ENCODE data around the gene SCARF2. TPM values are rescaled to one million over a fixed set of nuclear protein-coding genes. Genes with fewer than 3 reads are reported as not detected.

The SCARF2 gene
- polyA plus RNA-seq, 6 donors from 2014 or later = 0.25 to 0.64 (median 0.36) TPM; not detected in 2

DNA sequence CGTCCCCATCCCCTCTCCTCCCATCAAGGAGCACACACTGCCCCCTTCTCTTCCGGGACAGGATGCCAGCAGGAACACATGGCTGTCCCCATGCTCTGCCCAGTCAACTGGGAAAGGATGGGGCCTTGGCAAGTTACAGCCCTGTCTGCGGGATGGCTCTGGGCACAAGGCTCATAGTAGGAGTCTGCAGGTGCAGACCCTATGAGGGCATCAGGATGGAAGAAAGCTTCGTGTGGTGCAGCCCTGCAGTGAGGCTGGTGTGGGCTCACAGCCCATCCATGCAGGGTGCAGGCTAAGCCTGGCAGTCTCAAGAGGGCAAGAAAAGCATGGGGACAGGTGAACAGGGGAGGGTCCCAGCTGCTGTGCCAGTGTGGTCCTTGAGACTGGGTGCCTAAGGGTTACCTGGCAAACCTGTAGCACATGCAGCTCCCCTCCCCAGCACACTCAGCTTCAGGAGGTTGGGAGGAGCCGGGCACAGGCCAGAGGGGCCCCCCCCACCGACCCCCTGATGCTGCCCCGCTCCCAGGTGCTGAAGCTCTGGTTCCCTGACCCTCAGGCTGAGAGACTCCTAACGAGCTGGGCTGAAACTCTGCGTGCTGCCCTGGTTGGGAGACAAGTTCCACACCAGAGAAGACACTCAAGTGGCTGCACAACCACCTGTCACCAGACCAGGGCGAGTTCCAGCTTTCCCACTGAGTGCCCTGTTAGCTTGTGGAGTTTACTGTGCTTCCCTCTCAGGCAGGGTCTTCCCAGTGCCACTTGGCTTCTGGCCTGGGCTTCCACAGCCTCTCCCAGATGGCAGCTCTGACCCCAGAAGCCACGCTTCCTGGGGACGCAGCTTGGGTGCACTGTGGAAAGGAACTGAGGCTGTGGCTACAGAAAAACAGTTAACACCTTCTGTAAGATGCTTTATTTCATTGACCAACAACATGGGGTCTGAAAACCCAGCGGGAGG is 3.3 kb upstream of the SCARF2 start:
- DNase-seq (no peak), ATAC-seq (ENCODE audit: low read depth in 2 of 2) (no peak)
- Mint-ChIP-seq H3K27ac (no peak overlapping the region), H3K4me1 (peaks cover 10 to 18% (median 16%) of the 10 kb centered on the region in 3 donors), H3K27me3 (peaks cover 6 to 28% (median 20%) of the 10 kb centered on the region in 3 donors), H3K9me3 (no peaks in the 10 kb centered on the region), H3K36me3 (peaks cover 5 to 12% of the 10 kb centered on the region in 2 donors), H3K4me3 (no peak overlapping the region)

DNA sequence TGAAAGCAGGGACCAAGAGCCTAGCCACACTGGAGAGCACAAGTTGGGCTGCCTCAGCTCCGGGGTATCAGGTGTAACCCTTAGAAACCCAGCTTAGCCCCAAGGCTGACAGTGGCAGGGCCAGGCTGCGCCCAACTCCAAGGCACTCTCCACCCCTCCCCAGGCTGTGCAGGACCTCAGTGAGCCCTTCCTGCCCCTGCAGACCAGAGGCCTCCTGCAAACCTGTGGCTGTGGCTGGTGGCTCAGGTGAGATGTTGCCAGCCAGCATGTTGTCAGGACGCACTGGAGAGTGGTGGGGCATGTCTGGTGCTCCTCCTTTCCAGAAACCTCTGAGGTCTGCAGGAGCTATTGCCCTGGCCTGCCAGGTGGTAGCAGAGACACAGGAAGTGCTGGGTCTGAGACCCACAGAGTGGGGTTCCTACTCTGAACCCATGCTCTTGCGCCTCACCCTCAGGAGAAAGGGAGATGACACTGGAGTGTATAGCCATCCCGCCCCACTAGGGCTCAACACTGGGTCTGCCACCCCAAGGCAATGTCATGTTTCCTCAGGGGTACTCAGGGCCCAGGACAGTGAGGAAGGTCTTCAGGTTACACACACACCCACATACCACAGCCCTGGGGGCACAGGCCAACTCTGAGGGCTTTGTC is 2.4 kb upstream of the SCARF2 start:
- ATAC-seq (ENCODE audit: low read depth in 2 of 2) = no peak
- H3K36me3 Mint-ChIP-seq = peaks cover 12 to 14% of the 10 kb centered on the region in 2 donors
- peaks cover 16 to 18% (median 16%) of the 10 kb centered on the region in 3 donors for H3K4me1 Mint-ChIP-seq
- H3K27ac Mint-ChIP-seq = no peak overlapping the region
- DNase-seq = no peak
- H3K27me3 Mint-ChIP-seq = peaks cover 14 to 37% (median 28%) of the 10 kb centered on the region in 3 donors
- no peaks in the 10 kb centered on the region for H3K9me3 Mint-ChIP-seq
- peak overlapping the region in 1 of 8 donors; percentile 70 for H3K4me3 Mint-ChIP-seq

DNA sequence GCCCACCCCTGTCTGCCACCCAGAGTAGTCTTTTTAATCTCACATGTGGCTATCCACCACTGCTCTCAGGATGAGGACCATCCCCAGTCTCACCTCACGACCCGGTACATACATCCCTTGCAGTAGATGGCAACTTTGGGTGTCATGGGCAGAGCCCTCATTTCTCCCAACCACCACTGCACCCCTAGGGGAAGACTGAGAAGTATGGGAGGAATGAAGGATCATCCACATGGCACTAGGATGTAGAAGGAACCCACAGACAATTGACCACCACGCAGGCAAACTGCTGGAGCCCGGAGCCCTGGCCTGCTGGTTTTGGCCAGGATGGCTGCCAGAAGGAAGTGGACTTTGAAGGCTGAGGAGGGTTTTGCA is 1.9 kb upstream of the SCARF2 start:
- Mint-ChIP-seq H3K27me3 (peaks cover 19 to 42% (median 33%) of the 10 kb centered on the region in 3 donors), H3K4me3 (peak overlapping the region in 5 of 8 donors; percentile 29 to 73 (median 50)), H3K9me3 (no peaks in the 10 kb centered on the region), H3K4me1 (peaks cover 16 to 18% (median 16%) of the 10 kb centered on the region in 3 donors), H3K36me3 (peaks cover 12 to 18% of the 10 kb centered on the region in 2 donors), H3K27ac (no peak overlapping the region)
- ATAC-seq (ENCODE audit: low read depth in 2 of 2) (no peak), DNase-seq (no peak)

DNA sequence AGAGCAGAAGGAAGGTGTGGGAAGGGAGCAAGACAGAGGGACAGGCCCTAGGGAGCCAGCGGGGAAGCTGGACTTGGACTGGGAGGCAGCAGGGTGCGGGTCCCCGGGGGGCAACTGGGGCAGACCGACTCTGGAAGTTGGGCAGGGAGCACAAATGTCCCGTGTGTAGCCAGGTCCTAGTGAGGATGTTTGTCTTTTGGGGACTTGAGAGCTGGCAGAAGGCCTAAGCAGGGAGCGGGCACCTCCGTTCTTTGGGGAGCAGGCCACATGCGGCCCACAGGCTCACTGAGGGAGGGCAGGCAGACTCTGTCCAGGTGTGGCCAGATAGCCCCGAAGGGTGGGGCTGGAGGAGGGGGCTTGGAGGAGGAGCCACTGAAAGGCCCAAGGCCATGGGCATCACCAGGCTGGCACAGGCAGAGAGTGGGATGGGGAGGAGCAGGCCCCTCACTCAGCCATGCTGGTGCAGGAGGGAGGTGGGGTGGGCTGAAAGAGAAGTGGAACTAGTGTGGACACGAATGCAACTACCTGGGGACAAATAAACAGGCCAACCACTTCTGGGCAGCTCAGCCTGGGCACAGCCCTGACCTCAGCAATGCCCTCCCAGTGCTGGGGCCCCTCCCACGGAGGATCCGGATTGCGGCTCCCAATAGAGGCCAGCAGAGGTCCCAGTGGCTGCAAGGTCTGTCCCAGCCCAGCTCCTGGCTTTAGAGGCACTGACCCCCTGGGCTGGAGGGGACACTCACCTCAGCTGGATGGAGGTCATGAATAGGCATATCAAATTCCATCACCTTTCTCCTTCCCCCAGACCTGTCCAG is 1.3 kb upstream of the SCARF2 start:
- Mint-ChIP-seq H3K4me1 (peaks cover 16 to 18% (median 16%) of the 10 kb centered on the region in 3 donors), H3K4me3 (peak overlapping the region in 6 of 8 donors; percentile 29 to 84 (median 50)), H3K27ac (peak overlapping the region in 1 of 6 donors; percentile 15), H3K27me3 (peaks cover 26 to 48% (median 40%) of the 10 kb centered on the region in 3 donors), H3K36me3 (peaks cover 12 to 18% of the 10 kb centered on the region in 2 donors), H3K9me3 (no peaks in the 10 kb centered on the region)
- DNase-seq (no peak), ATAC-seq (ENCODE audit: low read depth in 2 of 2) (no peak)

DNA sequence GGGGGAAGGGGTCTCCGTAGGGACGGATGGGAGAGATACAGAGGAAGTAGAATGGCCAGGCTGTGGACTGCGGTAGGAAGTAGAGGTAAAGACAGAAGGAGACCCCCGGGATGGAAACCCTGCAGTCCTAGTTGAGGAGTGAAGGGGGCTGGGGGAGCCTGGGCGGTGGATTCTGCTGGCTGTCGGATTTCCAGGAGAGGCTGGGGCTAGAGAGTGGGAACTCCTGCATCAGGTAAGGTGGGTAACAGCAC is 727 bp upstream of the SCARF2 start:
- Mint-ChIP-seq H3K27me3 (peaks cover 28 to 51% (median 45%) of the 10 kb centered on the region in 3 donors), H3K4me3 (peak overlapping the region in 7 of 8 donors; percentile 41 to 84 (median 59)), H3K36me3 (peaks cover 12 to 18% of the 10 kb centered on the region in 2 donors), H3K4me1 (peaks cover 16 to 18% (median 16%) of the 10 kb centered on the region in 3 donors), H3K27ac (no peak overlapping the region), H3K9me3 (no peaks in the 10 kb centered on the region)
- ATAC-seq (ENCODE audit: low read depth in 2 of 2) = no peak
- no peak for DNase-seq

DNA sequence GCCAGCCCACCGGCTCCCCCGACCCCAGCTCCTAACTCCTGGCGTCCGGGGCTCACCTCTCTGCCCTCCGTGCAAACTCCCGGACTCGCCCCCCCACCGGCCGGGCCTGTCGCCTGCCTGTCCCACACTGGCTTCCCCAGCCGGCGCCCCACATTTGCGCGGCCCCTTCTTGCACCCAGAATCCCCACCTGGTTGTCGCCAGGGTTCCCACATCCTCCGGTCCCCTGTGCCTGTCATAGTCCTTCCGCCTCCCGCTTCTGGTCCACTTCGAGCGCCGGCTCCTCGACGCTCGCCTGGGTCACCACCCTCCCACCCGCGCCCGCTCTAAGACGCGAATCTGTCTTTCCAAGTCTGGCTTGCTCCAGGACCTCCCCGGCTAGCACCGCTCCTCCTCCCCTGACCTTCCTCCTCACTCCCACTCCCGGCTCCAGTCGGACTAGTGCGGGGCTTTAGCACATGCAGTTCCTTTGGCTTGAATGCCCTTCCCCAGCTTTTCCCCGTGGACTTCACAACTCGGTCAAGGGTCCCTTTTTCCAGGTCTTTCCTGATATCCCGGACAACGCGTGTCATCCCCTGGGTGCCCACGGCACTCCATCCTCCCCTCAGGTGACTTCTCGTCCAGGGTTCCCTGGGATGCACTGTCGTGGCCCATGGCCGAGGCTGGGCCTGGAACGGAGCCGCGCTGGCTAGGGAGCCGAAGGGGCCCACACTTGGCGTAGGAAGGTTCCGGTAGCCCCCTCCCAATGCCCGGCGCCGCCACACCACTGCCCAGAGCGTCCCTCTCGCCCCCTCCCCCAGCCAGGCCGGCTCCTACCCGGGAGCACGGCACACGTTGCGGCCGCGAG is 635 bp downstream of the SCARF2 start:
- DNase-seq = no peak
- H3K27me3 Mint-ChIP-seq = peaks cover 39 to 64% (median 59%) of the 10 kb centered on the region in 3 donors

DNA sequence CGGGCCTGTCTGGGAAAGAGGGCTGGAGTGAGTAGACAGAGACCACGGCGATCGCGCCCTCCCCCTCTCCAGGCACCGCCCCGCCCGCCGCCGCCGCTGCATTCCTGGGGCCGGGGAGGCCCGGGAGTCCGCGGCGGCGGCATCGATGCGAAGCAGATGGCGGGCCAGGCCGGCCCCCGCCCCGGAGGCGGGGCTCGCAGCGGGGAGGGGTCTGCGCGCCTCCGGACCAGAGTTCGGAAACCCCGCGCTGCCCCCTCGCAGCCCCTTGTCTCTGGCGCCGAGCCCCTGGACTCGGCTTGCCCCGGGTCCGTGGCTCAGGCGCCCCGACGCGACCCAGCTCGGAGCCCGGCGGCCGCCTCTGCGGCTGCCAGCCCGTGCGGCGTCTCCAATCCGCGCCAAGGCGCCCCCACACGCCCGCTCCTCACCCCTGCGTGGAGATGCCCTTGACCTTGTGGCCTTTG is 1.3 kb downstream of the SCARF2 start:
- no peak for DNase-seq

More for the DNA sequence above, 635 bp downstream of the SCARF2 start:
- Mint-ChIP-seq H3K9me3 (no peaks in the 10 kb centered on the region), H3K27ac (peak overlapping the region in 2 of 6 donors; percentile 26 to 97), H3K36me3 (peaks cover 4 to 13% of the 10 kb centered on the region in 2 donors), H3K4me3 (peak overlapping the region; percentile 78 to 92 (median 89)), H3K4me1 (peaks cover 16 to 20% (median 20%) of the 10 kb centered on the region in 3 donors)
- ATAC-seq (ENCODE audit: low read depth in 2 of 2) = peak; percentile 35 to 42

DNA sequence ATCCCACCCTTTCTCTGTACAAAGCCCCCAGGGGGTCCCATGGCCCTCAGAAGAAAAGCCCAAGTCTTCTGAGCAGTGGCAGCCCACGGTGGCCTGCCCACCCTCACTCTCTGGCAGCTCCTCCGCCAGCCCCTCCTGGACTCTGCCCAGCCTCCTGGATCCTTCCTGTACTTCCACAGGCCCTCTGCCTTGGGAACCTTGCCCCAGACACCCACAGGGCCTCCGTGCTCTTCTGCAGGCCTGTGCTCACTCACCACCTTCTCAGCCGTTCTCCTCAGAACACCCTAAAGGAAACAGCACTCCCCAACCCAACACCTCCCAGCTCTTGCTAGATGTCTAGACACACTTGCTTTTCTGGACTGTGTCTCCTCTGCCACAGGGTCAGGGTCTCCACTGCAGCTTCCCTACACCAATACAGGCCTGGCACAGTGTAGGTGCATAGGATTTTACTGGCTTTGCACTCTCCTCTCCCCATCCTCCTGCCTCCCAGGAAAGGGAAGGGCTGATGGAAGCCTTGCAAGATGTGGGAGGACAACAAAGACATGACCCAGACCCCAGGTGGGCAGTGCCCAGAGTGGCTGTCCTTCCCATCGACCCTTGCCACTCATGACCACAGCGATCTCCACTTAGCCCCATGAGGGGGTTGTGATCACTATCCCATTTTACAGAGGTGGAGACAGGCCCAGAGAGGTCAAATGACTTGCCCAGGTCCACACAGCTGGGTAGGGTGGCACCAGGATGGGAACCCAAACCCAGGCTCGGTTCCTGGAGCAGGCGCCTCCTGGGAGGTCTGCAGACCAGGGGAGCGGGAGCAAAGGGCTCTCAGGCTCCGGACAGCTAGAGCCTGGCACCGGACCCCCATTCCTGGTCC is 2.0 kb downstream of the SCARF2 start:
- H3K4me3 Mint-ChIP-seq = peak overlapping the region; percentile 10 to 80 (median 59)
- DNase-seq = no peak
- peaks cover 39 to 69% (median 64%) of the 10 kb centered on the region in 3 donors for H3K27me3 Mint-ChIP-seq
- peaks cover 20 to 24% (median 22%) of the 10 kb centered on the region in 3 donors for H3K4me1 Mint-ChIP-seq
- peaks cover 2 to 13% of the 10 kb centered on the region in 2 donors for H3K36me3 Mint-ChIP-seq
- H3K9me3 Mint-ChIP-seq = no peaks in the 10 kb centered on the region
- peak overlapping the region in 1 of 6 donors; percentile 69 for H3K27ac Mint-ChIP-seq
- ATAC-seq (ENCODE audit: low read depth in 2 of 2) = no peak

More for the DNA sequence above, 1.3 kb downstream of the SCARF2 start:
- Mint-ChIP-seq H3K4me1 (peaks cover 20 to 22% (median 20%) of the 10 kb centered on the region in 3 donors), H3K36me3 (peaks cover 4 to 13% of the 10 kb centered on the region in 2 donors), H3K4me3 (peak overlapping the region; percentile 71 to 92 (median 86)), H3K27me3 (peaks cover 39 to 69% (median 64%) of the 10 kb centered on the region in 3 donors), H3K27ac (no peak overlapping the region), H3K9me3 (no peaks in the 10 kb centered on the region)
- ATAC-seq (ENCODE audit: low read depth in 2 of 2) = peak; percentile 28 to 37

DNA sequence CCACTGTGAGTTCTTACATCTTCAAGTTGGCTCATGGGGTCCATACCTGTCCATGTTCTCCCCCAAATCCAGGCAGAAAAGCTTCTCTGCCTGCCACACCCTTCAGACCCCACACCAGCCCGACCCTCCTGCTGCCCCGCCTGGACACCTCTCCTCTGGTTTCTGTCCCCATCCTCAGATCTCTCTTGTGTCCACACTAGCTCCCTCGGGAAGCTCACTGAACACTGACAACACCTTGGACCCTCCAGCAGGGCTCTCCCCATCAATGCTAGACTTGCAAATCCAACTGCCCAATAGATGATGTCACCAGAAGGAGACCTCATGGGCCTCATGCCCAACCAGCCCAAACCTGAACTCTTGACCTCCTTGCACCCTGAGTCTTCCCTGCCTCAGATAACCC is 2.9 kb downstream of the SCARF2 start:
- H3K36me3 Mint-ChIP-seq = peaks cover 0 to 13% of the 10 kb centered on the region in 2 donors
- peaks cover 44 to 69% (median 64%) of the 10 kb centered on the region in 3 donors for H3K27me3 Mint-ChIP-seq
- no peak for ATAC-seq (ENCODE audit: low read depth in 2 of 2)
- peak overlapping the region in 3 of 8 donors; percentile 33 to 49 (median 40) for H3K4me3 Mint-ChIP-seq
- H3K27ac Mint-ChIP-seq = no peak overlapping the region
- no peak for DNase-seq
- H3K4me1 Mint-ChIP-seq = peaks cover 22 to 28% (median 27%) of the 10 kb centered on the region in 3 donors
- no peaks in the 10 kb centered on the region for H3K9me3 Mint-ChIP-seq

DNA sequence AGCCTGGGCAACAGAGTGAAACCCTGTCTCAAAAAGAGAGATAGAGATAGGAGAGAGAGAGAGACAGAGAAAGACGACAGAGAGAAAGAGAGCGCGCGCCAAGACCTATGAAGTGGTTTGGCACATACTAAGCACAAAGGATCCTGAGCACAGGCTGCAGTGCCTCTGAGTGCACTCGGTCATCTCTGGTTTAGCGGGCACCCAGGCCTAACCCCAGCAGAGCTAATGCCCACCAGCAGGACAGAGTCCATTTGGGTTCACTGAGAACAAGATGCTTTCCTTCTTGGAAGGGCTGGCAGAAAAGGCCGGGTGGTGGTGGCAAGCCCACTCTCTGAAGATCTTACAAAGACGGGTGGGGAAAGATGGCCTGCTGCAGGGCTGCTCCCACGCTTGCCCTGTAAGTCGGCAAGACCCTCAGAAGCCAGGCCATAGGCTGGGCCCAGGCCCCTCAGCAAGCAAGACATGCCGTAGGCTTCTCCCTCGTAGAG is 3.3 kb downstream of the SCARF2 start:
- Mint-ChIP-seq H3K27me3 (peaks cover 46 to 66% (median 64%) of the 10 kb centered on the region in 3 donors), H3K36me3 (peaks cover 0 to 13% of the 10 kb centered on the region in 2 donors), H3K9me3 (no peaks in the 10 kb centered on the region), H3K4me3 (peak overlapping the region in 5 of 8 donors; percentile 11 to 63 (median 32)), H3K27ac (peak overlapping the region in 1 of 6 donors; percentile 75), H3K4me1 (peaks cover 22 to 28% (median 24%) of the 10 kb centered on the region in 3 donors)
- DNase-seq (no peak), ATAC-seq (ENCODE audit: low read depth in 2 of 2) (no peak)

DNA sequence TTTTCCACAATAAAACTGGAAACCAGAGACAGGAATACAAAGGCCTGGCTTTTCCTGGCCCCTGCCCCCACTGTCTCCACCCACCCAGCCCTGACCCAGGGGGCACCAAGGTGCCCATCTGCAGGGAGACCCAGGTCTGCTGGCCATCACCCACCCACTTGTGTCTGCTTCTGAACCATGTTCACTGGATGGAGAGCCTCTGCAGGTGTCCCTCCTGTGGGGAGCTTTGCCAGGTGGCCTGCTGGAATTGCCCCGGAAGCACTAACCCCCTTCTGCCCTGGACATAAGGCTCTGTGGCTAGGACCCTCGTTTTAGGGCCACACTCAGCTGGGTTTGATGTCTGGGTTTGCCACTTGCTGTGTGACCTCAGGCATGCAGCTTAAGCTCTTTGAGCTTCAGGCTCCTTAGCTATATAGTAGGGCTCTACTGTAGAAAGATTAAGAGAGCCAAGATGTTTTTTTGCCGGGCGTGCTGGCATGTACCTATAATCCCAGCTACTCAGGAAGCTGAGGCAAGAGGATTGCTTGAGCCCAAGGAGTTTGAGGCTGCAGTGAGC is 3.9 kb downstream of the SCARF2 start:
- Mint-ChIP-seq H3K9me3 (no peaks in the 10 kb centered on the region), H3K4me1 (peaks cover 26 to 34% (median 27%) of the 10 kb centered on the region in 3 donors), H3K4me3 (peak overlapping the region in 4 of 8 donors; percentile 19 to 63 (median 42)), H3K27me3 (peaks cover 51 to 70% (median 68%) of the 10 kb centered on the region in 3 donors), H3K36me3 (peaks cover 0 to 13% of the 10 kb centered on the region in 2 donors), H3K27ac (peak overlapping the region in 1 of 6 donors; percentile 75)
- no peak for DNase-seq
- ATAC-seq (ENCODE audit: low read depth in 2 of 2) = no peak

All from naive B cell (primary cell).